HL-60 (cell line): ENCODE data around the gene WTIP.

ENCODE experiments used
- DNase-seq, 2 experiments: peaks; one replicate each; pipeline ENCODE4 v3.0.0-alpha.2; 2010 to 2020; ENCODE audit warnings: low read depth in 1 of 2, low spot score in 1 of 2
- H3K27ac ChIP-seq: fragments of 250-450 bp; sonication (Bioruptor Pico); replicated peaks from 2 replicates; pipeline ENCODE4 v1.5.1; 2020; ENCODE audit warnings: mild to moderate bottlenecking, moderate library complexity
- H3K27me3 ChIP-seq: fragments of 250-450 bp; sonication (Bioruptor Pico); 2 replicates; pipeline ENCODE4 v1.5.1; 2021; ENCODE audit warnings: mild to moderate bottlenecking, moderate library complexity; ENCODE audit not compliant: insufficient read depth, poor library complexity, severe bottlenecking
- H3K4me3 ChIP-seq: replicated peaks from 2 replicates; pipeline ENCODE4 v1.5.1; 2011; ENCODE audit warnings: mild to moderate bottlenecking, control low read depth, low read length; ENCODE audit not compliant: insufficient read depth
- CTCF ChIP-seq: IDR thresholded peaks from one replicate; pipeline ENCODE4 v1.5.1; 2011; ENCODE audit warnings: low read length, control low read depth, inconsistent platforms; ENCODE audit not compliant: insufficient read depth
- GABPA ChIP-seq: IDR thresholded peaks from 2 replicates; pipeline ENCODE4 v1.6.1; 2012; ENCODE audit warnings: low read depth
- POLR2AphosphoS5 ChIP-seq: IDR thresholded peaks from 2 replicates; pipeline ENCODE4 v1.6.1; 2012; ENCODE audit warnings: low read depth
- SPI1 ChIP-seq: IDR thresholded peaks from 2 replicates; pipeline ENCODE4 v1.6.1; 2012; ENCODE audit warnings: low read depth, mild to moderate bottlenecking, borderline replicate concordance
- long read RNA-seq: library from polyadenylated mRNA; unstranded; transcript quantifications from one replicate; pipeline ENCODE4 v2.0.0, GENCODE V29; 2020
- TF ChIP-seq, protein P1 (sequence below): IDR thresholded peaks from 2 replicates; pipeline ENCODE4 v1.6.1; 2012; ENCODE audit warnings: low read depth; ENCODE audit not compliant: insufficient replicate concordance

The WTIP gene
- long read RNA-seq, partial matches to known transcripts, result 0 of 1 reads
- long read RNA-seq, other reads (novel, unspliced or antisense), result 1 of 1 reads

- no peak within 1 kb of the TSS for H3K27ac ChIP-seq
- DNase-seq, result no peak
- TF ChIP-seq SPI1 (no peak), POLR2AphosphoS5 (no peak), CTCF (no peak), GABPA (no peak)
- TF ChIP-seq, protein P1, sequence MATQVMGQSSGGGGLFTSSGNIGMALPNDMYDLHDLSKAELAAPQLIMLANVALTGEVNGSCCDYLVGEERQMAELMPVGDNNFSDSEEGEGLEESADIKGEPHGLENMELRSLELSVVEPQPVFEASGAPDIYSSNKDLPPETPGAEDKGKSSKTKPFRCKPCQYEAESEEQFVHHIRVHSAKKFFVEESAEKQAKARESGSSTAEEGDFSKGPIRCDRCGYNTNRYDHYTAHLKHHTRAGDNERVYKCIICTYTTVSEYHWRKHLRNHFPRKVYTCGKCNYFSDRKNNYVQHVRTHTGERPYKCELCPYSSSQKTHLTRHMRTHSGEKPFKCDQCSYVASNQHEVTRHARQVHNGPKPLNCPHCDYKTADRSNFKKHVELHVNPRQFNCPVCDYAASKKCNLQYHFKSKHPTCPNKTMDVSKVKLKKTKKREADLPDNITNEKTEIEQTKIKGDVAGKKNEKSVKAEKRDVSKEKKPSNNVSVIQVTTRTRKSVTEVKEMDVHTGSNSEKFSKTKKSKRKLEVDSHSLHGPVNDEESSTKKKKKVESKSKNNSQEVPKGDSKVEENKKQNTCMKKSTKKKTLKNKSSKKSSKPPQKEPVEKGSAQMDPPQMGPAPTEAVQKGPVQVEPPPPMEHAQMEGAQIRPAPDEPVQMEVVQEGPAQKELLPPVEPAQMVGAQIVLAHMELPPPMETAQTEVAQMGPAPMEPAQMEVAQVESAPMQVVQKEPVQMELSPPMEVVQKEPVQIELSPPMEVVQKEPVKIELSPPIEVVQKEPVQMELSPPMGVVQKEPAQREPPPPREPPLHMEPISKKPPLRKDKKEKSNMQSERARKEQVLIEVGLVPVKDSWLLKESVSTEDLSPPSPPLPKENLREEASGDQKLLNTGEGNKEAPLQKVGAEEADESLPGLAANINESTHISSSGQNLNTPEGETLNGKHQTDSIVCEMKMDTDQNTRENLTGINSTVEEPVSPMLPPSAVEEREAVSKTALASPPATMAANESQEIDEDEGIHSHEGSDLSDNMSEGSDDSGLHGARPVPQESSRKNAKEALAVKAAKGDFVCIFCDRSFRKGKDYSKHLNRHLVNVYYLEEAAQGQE, result no peak
Measured at GRCh38 chr19:34480971-34481841, at the start of gene WTIP. TSS of gene WTIP (plus strand) at chr19:34481758. CDS start at chr19:34481975, 217 bp downstream.

DNA sequence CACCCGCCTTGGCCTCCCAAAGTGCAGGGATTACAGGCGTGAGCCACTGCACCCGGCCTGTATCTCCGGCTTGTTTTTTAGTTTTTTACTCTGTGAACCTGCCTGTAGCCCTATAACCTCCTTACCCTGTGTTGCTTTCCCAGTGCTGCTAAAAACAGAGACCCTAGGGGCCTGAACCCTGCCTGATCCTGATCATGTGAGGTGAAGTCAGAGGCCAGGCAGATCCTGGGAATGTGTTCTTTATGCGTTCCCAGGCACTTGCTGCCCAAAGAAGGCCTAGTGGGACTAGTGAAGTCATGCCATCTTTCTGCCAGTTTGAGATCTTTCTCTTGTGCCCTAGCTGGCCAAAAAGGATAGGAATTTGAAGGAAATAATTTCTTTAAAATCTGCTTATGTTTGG is 48.8 kb upstream of the WTIP start:
- Histone ChIP-seq H3K27ac (no peak overlapping the region), H3K27me3 (no peaks in the 10 kb centered on the region), H3K4me3 (no peak overlapping the region)
- no peak for TF ChIP-seq POLR2AphosphoS5
- TF ChIP-seq GABPA, result no peak
- TF ChIP-seq SPI1, result no peak
- TF ChIP-seq CTCF, result no peak
- TF ChIP-seq, protein P1, result no peak
- no peak for DNase-seq

More at GRCh38 chr19:34480971-34481841, at the start of gene WTIP:
- Histone ChIP-seq H3K27me3 (peaks cover 18% of the 10 kb centered on the region), H3K4me3 (no peak within 1 kb of the TSS)

DNA sequence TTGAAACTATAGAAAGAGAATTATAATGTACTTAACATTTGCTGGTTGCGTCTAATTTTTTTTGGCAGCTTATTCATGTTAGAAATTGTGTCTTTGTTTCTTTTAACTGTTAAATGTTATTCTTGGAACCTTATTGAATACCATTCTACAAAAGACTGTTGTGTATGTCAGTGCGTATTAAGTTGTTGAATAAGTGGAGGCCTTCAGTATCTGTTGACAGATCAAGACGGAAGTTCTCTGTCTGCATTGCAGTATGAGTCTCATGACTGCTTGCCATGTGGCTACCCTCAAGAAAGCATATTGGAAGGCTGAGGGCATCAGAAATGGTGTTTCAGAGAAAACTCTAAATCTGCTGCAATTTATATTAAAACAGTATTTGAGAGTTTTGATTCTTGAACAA is 44.8 kb upstream of the WTIP start:
- Histone ChIP-seq H3K27ac (no peak overlapping the region), H3K27me3 (no peaks in the 10 kb centered on the region), H3K4me3 (no peak overlapping the region)
- no peak for TF ChIP-seq SPI1
- TF ChIP-seq, protein P1, result no peak
- TF ChIP-seq CTCF, result no peak
- TF ChIP-seq POLR2AphosphoS5, result no peak
- TF ChIP-seq GABPA, result no peak
- no peak for DNase-seq
